Measurements from ENCODE around the gene SRRM1. TPM values are rescaled to one million over a fixed set of nuclear protein-coding genes. Genes with fewer than 3 reads are reported as not detected.
A peak's percentile ranks its signal among the peaks of the same experiment; 100 is the strongest.

Gene SRRM1
- total and polyA plus RNA-seq, 9 of the 15 experiments (the other 6 are each of a cell fraction or from before 2014, with no cell fraction given), result 54.5 to 268 (median 115) TPM

- TF ChIP-seq SNIP1 (IDR thresholded peaks at IDR 0.05; ENCODE audit: low read depth), result no peak
Observed at GRCh38 chr1:24632832-24633175, 10.3 kb upstream of the SRRM1 start (continued).

- POLR2A ChIA-PET, result no interaction called here
- no TSS peak for BruUV-seq (replicated peaks)
- CTCF ChIA-PET (ENCODE audit: low intra/inter-chr PET ratio), result interaction anchor here (0.8 to 2.8 kb wide), 5 partner anchors 93 to 435 kb away, joined by 3 to 35 read pairs (median 7); partner anchors contain the start of gene NIPAL3
- intact Hi-C loops (cut with micrococcal nuclease) (loop anchor here (1.0 to 5.0 kb wide), 4 partner anchors 43 to 436 kb away; no protein-coding TSS in a partner anchor), in situ Hi-C loops (cut with MboI) (loop anchor here (10.0 kb wide), 1 partner anchor 431 kb away; no protein-coding TSS in a partner anchor)
- Histone ChIP-seq H3K9me1 (ENCODE audit: control insufficient read depth, insufficient read depth, low read length) (no peaks in the 10 kb centered on the region), H3K36me3 (ENCODE audit: control insufficient read depth, insufficient read depth, low read length) (no peaks in the 10 kb centered on the region), H2AFZ (ENCODE audit: low read depth, low read length) (no peak overlapping the region), H3K9ac (ENCODE audit: insufficient read depth in 1 of 2, low read depth in 2 of 2, low read length in 2 of 2) (no peak overlapping the region), H3K4me2 (ENCODE audit: insufficient read depth, low read length) (no peak overlapping the region), H4K20me1 (replicated peaks; ENCODE audit: control insufficient read depth, insufficient read depth, low read length) (no peaks in the 10 kb centered on the region), H3K4me3 (no peak overlapping the region), H3K79me2 (ENCODE audit: control insufficient read depth, insufficient read depth, low read length) (no peaks in the 10 kb centered on the region), H3K27me3 (ENCODE audit: control insufficient read depth in 2 of 2, insufficient read depth in 2 of 2, low read length in 2 of 2) (peaks cover 17 to 23% of the 10 kb centered on the region in 2 experiments), H3K9me3 (replicated peaks; ENCODE audit: control insufficient read depth, insufficient read depth, low read depth, low read length) (no peaks in the 10 kb centered on the region), H3K4me1 (replicated peaks in 1 of 2; ENCODE audit: control insufficient read depth in 2 of 2, insufficient read depth in 2 of 2, low read length in 2 of 2) (no peaks in the 10 kb centered on the region), H3K27ac (ENCODE audit: extremely low read depth, low read depth, low read length) (no peak overlapping the region)
- FAIRE-seq (peak; percentile 78), ATAC-seq (peak; percentile 91), DNase-seq (ENCODE audit: extremely low read depth in 1 of 4, low spot score in 3 of 4) (peak; percentile 37 to 72 (median 56))
- 8% methylated on average over 4 of the region's 4 CpGs for WGBS (ENCODE audit: insufficient coverage, low coverage, missing lambda C conversion rate)
- TF ChIP-seq CTCF (IDR thresholded peaks at IDR 0.05 in 2 of 3, conservative IDR thresholded peaks at IDR 0.05 in 1 of 3; ENCODE audit: insufficient read depth in 2 of 3, low read depth in 1 of 3, low read length in 3 of 3), result peak; percentile 53 to 85 (median 69); a peak in 5 of 6 replicates
- TF ChIP-seq HMBOX1 (IDR thresholded peaks at IDR 0.05), result peak; percentile 99
- peak; percentile 80 to 95 for TF ChIP-seq RAD21 (CRISPR knock-in tag; conservative IDR thresholded peaks at IDR 0.05 in 1 of 2, IDR thresholded peaks at IDR 0.05 in 1 of 2)
- TF ChIP-seq ZNF398 (CRISPR knock-in tag; IDR thresholded peaks at IDR 0.05), result no peak
- TF ChIP-seq GATAD2B (IDR thresholded peaks at IDR 0.05; ENCODE audit: borderline replicate concordance), result peak; percentile 68; the same call in 1 of the 2 replicates
- 0 out of 2 replicates have a peak, but pooled peaks have one; percentile 45 for TF ChIP-seq ARID3A (IDR thresholded peaks at IDR 0.05; ENCODE audit: borderline replicate concordance, low read depth, low read length)
- TF ChIP-seq PHF21A (IDR thresholded peaks at IDR 0.05; ENCODE audit: borderline replicate concordance, low read depth), result peak; percentile 83; the same call in 1 of the 2 replicates
- no peak for TF ChIP-seq PTBP1 (IDR thresholded peaks at IDR 0.05; ENCODE audit: low read depth, low read length)
- TF ChIP-seq KDM1A (IDR thresholded peaks at IDR 0.05), result peak; percentile 62 to 68
- TF ChIP-seq BRD9 (IDR thresholded peaks at IDR 0.05; ENCODE audit: low read depth, partially characterized antibody), result no peak
- no peak for TF ChIP-seq SP2 (IDR thresholded peaks at IDR 0.05; ENCODE audit: extremely low read depth, low read depth, low read length, poor library complexity, severe bottlenecking)
Observed at GRCh38 chr1:24635195-24635843, 7.8 kb upstream of the SRRM1 start.
